ENCODE results near the gene DLX4. TPM values are rescaled to one million over a fixed set of nuclear protein-coding genes. Genes with fewer than 3 reads are reported as not detected.

Gene DLX4
- total RNA-seq, 1 experiment from 2014 or later: 2.5 TPM

GRCh38 chr17:49979748-49980479, 10.9 kb downstream of the DLX4 start:
- Histone ChIP-seq H3K23ac (ENCODE audit: insufficient read length, low read depth, low read length) (no peak overlapping the region), H3T11ph (ENCODE audit: low read length) (no peak overlapping the region), H3K23me2 (ENCODE audit: insufficient read length, low read depth, low read length, poor library complexity, severe bottlenecking) (no peaks in the 10 kb centered on the region), H2BK120ac (ENCODE audit: low read depth, low read length, poor library complexity, severe bottlenecking) (no peak overlapping the region), H3K4ac (ENCODE audit: low read depth, low read length) (no peak overlapping the region), H2BK5ac (ENCODE audit: insufficient read length, low read length) (no peak overlapping the region), H4K91ac (ENCODE audit: insufficient read length, low read depth, low read length) (no peak overlapping the region), H3K27ac (ENCODE audit: insufficient read length, low read depth, low read length) (no peak overlapping the region), H3K14ac (ENCODE audit: insufficient read depth, low read length) (no peak overlapping the region), H3K56ac (ENCODE audit: insufficient read length, low read depth, low read length) (no peak overlapping the region), H4K8ac (replicated peaks; ENCODE audit: insufficient read length, low read depth, low read length) (no peak overlapping the region), H3K79me1 (ENCODE audit: insufficient read depth, low read depth, low read length, poor library complexity, severe bottlenecking) (no peaks in the 10 kb centered on the region), H3K4me1 (ENCODE audit: insufficient read depth, low read length) (peaks cover 3% of the 10 kb centered on the region), H3K27me3 (ENCODE audit: insufficient read depth, low read length) (peaks cover 12% of the 10 kb centered on the region; the same call in 1 of the 2 replicates), H2BK20ac (ENCODE audit: low read depth, low read length, poor library complexity, severe bottlenecking) (no peak overlapping the region), H2AFZ (ENCODE audit: low read length) (no peak overlapping the region), H2BK12ac (ENCODE audit: insufficient read length, low read depth, low read length) (no peak overlapping the region), H3K9me3 (ENCODE audit: control insufficient read depth, low read depth, low read length) (no peaks in the 10 kb centered on the region), H3K79me2 (ENCODE audit: insufficient read depth, low read length) (no peaks in the 10 kb centered on the region), H4K20me1 (ENCODE audit: control insufficient read depth, insufficient read depth, insufficient read length) (no peaks in the 10 kb centered on the region), H3K4me2 (ENCODE audit: insufficient read depth, insufficient read length, low read length) (no peak overlapping the region), H2BK15ac (ENCODE audit: low read depth, low read length) (no peak overlapping the region), H3K9ac (ENCODE audit: extremely low read depth, insufficient read length, low read length) (no peak overlapping the region), H4K5ac (ENCODE audit: insufficient read length, low read depth, low read length) (no peak overlapping the region), H2AK5ac (ENCODE audit: insufficient read length, low read length) (no peak overlapping the region), H3K18ac (ENCODE audit: insufficient read length, low read depth, low read length) (no peak overlapping the region)
- Mint-ChIP-seq H3K4me3 (no peak overlapping the region), H3K27ac (no peak overlapping the region), H3K4me1 (peaks cover 41 to 78% of the 10 kb centered on the region in 2 experiments), H3K9me3 (peaks cover 0 to 3% of the 10 kb centered on the region in 2 experiments; a peak in 1 of 5 replicates), H3K36me3 (ENCODE audit: insufficient read depth in 1 of 3, low read depth in 3 of 3) (no peaks in the 10 kb centered on the region; a peak in 1 of 7 replicates), H3K27me3 (ENCODE audit: low read depth) (peaks cover 98% of the 10 kb centered on the region)
- no peak for TF ChIP-seq CTCF (conservative IDR thresholded peaks at IDR 0.05)
- WGBS (ENCODE audit: extremely low coverage, insufficient read length, low lambda C conversion rate): no CpG with 5 or more reads among the region's 4 CpGs
- no peak for DNase-seq

Measured in H9 (cell line).